Measurements from ENCODE around the gene PXMP4. TPM values are rescaled to one million over a fixed set of nuclear protein-coding genes. Genes with fewer than 3 reads are reported as not detected.

The PXMP4 gene
- total and polyA plus RNA-seq, 9 of the 15 experiments (the other 6 are each of a cell fraction or from before 2014, with no cell fraction given), result 4.8 to 29.1 (median 6.8) TPM

- TF ChIP-seq ZNF407 (IDR thresholded peaks at IDR 0.05; ENCODE audit: low read depth) (no peak), SAFB2 (IDR thresholded peaks at IDR 0.05; ENCODE audit: borderline replicate concordance, low read depth, low read length, severe bottlenecking) (no peak), SIRT6 (IDR thresholded peaks at IDR 0.05; ENCODE audit: low read depth, low read length) (no peak), ARHGAP35 (IDR thresholded peaks at IDR 0.05; ENCODE audit: partially characterized antibody) (no peak), E2F3 (CRISPR knock-in tag; IDR thresholded peaks at IDR 0.05) (peak; percentile 71), KDM1A (IDR thresholded peaks at IDR 0.05) (peak; percentile 100), ZNF217 (CRISPR knock-in tag; IDR thresholded peaks at IDR 0.05) (no peak), CBFA2T3 (IDR thresholded peaks at IDR 0.05) (peak; percentile 97), ATF3 (IDR thresholded peaks at IDR 0.05) (peak; percentile 90), ATF3 (CRISPR knock-in tag; conservative IDR thresholded peaks at IDR 0.05) (peak; percentile 90), CBFB (CRISPR knock-in tag; IDR thresholded peaks at IDR 0.05) (no peak), SMC3 (conservative IDR thresholded peaks at IDR 0.05; ENCODE audit: insufficient read depth, low read depth, low read length) (no peak), BRD9 (IDR thresholded peaks at IDR 0.05; ENCODE audit: low read depth, partially characterized antibody) (no peak), NELFE (IDR thresholded peaks at IDR 0.05; ENCODE audit: insufficient read depth, insufficient read length) (no peak), ZNF785 (CRISPR knock-in tag; IDR thresholded peaks at IDR 0.05) (no peak), ZBTB33 (CRISPR knock-in tag; IDR thresholded peaks at IDR 0.05) (no peak)
- TF ChIP-seq, protein P1, sequence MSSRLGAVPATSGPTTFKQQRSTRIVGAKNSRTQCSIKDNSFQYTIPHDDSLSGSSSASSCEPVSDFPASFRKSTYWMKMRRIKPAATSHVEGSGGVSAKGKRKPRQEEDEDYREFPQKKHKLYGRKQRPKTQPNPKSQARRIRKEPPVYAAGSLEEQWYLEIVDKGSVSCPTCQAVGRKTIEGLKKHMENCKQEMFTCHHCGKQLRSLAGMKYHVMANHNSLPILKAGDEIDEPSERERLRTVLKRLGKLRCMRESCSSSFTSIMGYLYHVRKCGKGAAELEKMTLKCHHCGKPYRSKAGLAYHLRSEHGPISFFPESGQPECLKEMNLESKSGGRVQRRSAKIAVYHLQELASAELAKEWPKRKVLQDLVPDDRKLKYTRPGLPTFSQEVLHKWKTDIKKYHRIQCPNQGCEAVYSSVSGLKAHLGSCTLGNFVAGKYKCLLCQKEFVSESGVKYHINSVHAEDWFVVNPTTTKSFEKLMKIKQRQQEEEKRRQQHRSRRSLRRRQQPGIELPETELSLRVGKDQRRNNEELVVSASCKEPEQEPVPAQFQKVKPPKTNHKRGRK (tag; IDR thresholded peaks at IDR 0.05), result no peak
These were observed 30.1 kb downstream of the PXMP4 start (continued) for GRCh38 chr20:33689973-33690372.
